ENCODE measurements around the gene PRKD1.

PRKD1 gene

GRCh38 chr14:29749327-29749726 lies 178.3 kb downstream of the PRKD1 start:
- no peaks in the 10 kb centered on the region for H3K79me2 ChIP-seq (ENCODE audit: insufficient read depth, low read length)
- TF ChIP-seq EZH2 (IDR thresholded peaks at IDR 0.05; ENCODE audit: borderline replicate concordance, low read depth, low read length, severe bottlenecking) (no peak), CTCF (IDR thresholded peaks at IDR 0.05; ENCODE audit: borderline replicate concordance, extremely low read depth, low read length, poor library complexity, severe bottlenecking) (no peak)
- no peak overlapping the region for H3K9ac ChIP-seq (ENCODE audit: low read depth, low read length)
- H3K27ac ChIP-seq (ENCODE audit: low read length): no peak overlapping the region
- ATAC-seq (ENCODE audit: insufficient read depth, low read depth) (no peak), DNase-seq (no peak)
- H3K4me2 ChIP-seq (ENCODE audit: insufficient read depth, low read length): no peak overlapping the region
- H3K9me3 ChIP-seq (ENCODE audit: insufficient read depth, low read length, severe bottlenecking): no peaks in the 10 kb centered on the region
- no peaks in the 10 kb centered on the region for H3K36me3 ChIP-seq (ENCODE audit: insufficient read depth, low read length)
- H3K4me1 ChIP-seq (ENCODE audit: insufficient read depth, low read length): no peaks in the 10 kb centered on the region
- no peak overlapping the region for H2AFZ ChIP-seq (ENCODE audit: low read depth, low read length)
- no peak overlapping the region for H3K4me3 ChIP-seq (ENCODE audit: low read depth in 1 of 2, low read length in 2 of 2)
- no peaks in the 10 kb centered on the region for H3K27me3 ChIP-seq (ENCODE audit: insufficient read depth, low read length, poor library complexity)
- no peaks in the 10 kb centered on the region for H4K20me1 ChIP-seq (ENCODE audit: insufficient read depth, low read length)

GRCh38 chr14:29745863-29746262 lies 181.8 kb downstream of the PRKD1 start:
- H4K20me1 ChIP-seq (ENCODE audit: insufficient read depth, low read length): no peaks in the 10 kb centered on the region
- H3K9me3 ChIP-seq (ENCODE audit: insufficient read depth, low read length, severe bottlenecking): no peaks in the 10 kb centered on the region
- no peaks in the 10 kb centered on the region for H3K79me2 ChIP-seq (ENCODE audit: insufficient read depth, low read length)
- TF ChIP-seq CTCF (IDR thresholded peaks at IDR 0.05; ENCODE audit: borderline replicate concordance, extremely low read depth, low read length, poor library complexity, severe bottlenecking) (no peak), EZH2 (IDR thresholded peaks at IDR 0.05; ENCODE audit: borderline replicate concordance, low read depth, low read length, severe bottlenecking) (no peak)
- H3K9ac ChIP-seq (ENCODE audit: low read depth, low read length): no peak overlapping the region
- no peaks in the 10 kb centered on the region for H3K4me1 ChIP-seq (ENCODE audit: insufficient read depth, low read length)
- no peak overlapping the region for H3K27ac ChIP-seq (ENCODE audit: low read length)
- H3K4me3 ChIP-seq (ENCODE audit: low read depth in 1 of 2, low read length in 2 of 2): no peak overlapping the region
- H3K4me2 ChIP-seq (ENCODE audit: insufficient read depth, low read length): no peak overlapping the region
- no peaks in the 10 kb centered on the region for H3K36me3 ChIP-seq (ENCODE audit: insufficient read depth, low read length)
- H3K27me3 ChIP-seq (ENCODE audit: insufficient read depth, low read length, poor library complexity): no peaks in the 10 kb centered on the region
- DNase-seq (no peak), ATAC-seq (ENCODE audit: insufficient read depth, low read depth) (no peak)
- no peak overlapping the region for H2AFZ ChIP-seq (ENCODE audit: low read depth, low read length)

- Histone ChIP-seq H3K4me1 (ENCODE audit: insufficient read depth, low read length) (no peaks in the 10 kb centered on the region), H3K4me2 (ENCODE audit: insufficient read depth, low read length) (no peak overlapping the region), H3K27me3 (ENCODE audit: insufficient read depth, low read length, poor library complexity) (no peaks in the 10 kb centered on the region), H3K4me3 (ENCODE audit: low read depth in 1 of 2, low read length in 2 of 2) (no peak overlapping the region), H4K20me1 (ENCODE audit: insufficient read depth, low read length) (no peaks in the 10 kb centered on the region), H3K27ac (ENCODE audit: low read length) (no peak overlapping the region), H3K9ac (ENCODE audit: low read depth, low read length) (no peak overlapping the region), H3K9me3 (ENCODE audit: insufficient read depth, low read length, severe bottlenecking) (no peaks in the 10 kb centered on the region), H3K36me3 (ENCODE audit: insufficient read depth, low read length) (no peaks in the 10 kb centered on the region), H2AFZ (ENCODE audit: low read depth, low read length) (no peak overlapping the region), H3K79me2 (ENCODE audit: insufficient read depth, low read length) (no peaks in the 10 kb centered on the region)
- ATAC-seq (ENCODE audit: insufficient read depth, low read depth): no peak
- no peak for DNase-seq
- no peak for TF ChIP-seq EZH2 (IDR thresholded peaks at IDR 0.05; ENCODE audit: borderline replicate concordance, low read depth, low read length, severe bottlenecking)
- TF ChIP-seq CTCF (IDR thresholded peaks at IDR 0.05; ENCODE audit: borderline replicate concordance, extremely low read depth, low read length, poor library complexity, severe bottlenecking): no peak
Observed at GRCh38 chr14:29743531-29743930, 184.1 kb downstream of the PRKD1 start.

- H3K9me3 ChIP-seq (ENCODE audit: insufficient read depth, low read length, severe bottlenecking): no peaks in the 10 kb centered on the region
- TF ChIP-seq CTCF (IDR thresholded peaks at IDR 0.05; ENCODE audit: borderline replicate concordance, extremely low read depth, low read length, poor library complexity, severe bottlenecking): no peak
- no peak for TF ChIP-seq EZH2 (IDR thresholded peaks at IDR 0.05; ENCODE audit: borderline replicate concordance, low read depth, low read length, severe bottlenecking)
- H3K27ac ChIP-seq (ENCODE audit: low read length): no peak overlapping the region
- no peaks in the 10 kb centered on the region for H4K20me1 ChIP-seq (ENCODE audit: insufficient read depth, low read length)
- H2AFZ ChIP-seq (ENCODE audit: low read depth, low read length): no peak overlapping the region
- no peak overlapping the region for H3K9ac ChIP-seq (ENCODE audit: low read depth, low read length)
- no peak overlapping the region for H3K4me2 ChIP-seq (ENCODE audit: insufficient read depth, low read length)
- no peaks in the 10 kb centered on the region for H3K4me1 ChIP-seq (ENCODE audit: insufficient read depth, low read length)
- no peaks in the 10 kb centered on the region for H3K36me3 ChIP-seq (ENCODE audit: insufficient read depth, low read length)
- no peaks in the 10 kb centered on the region for H3K79me2 ChIP-seq (ENCODE audit: insufficient read depth, low read length)
- DNase-seq: no peak
- no peak for ATAC-seq (ENCODE audit: insufficient read depth, low read depth)
- no peak overlapping the region for H3K4me3 ChIP-seq (ENCODE audit: low read depth in 1 of 2, low read length in 2 of 2)
- no peaks in the 10 kb centered on the region for H3K27me3 ChIP-seq (ENCODE audit: insufficient read depth, low read length, poor library complexity)
Observed at GRCh38 chr14:29741909-29742401, 185.7 kb downstream of the PRKD1 start.

Measured in DND-41 (cell line).